ENCODE data around the gene DGKG.

The DGKG gene

GRCh38 chr3:186127463-186127862 is 234.6 kb downstream of the DGKG start:
- no peak for TF ChIP-seq CTCF (IDR thresholded peaks at IDR 0.05; ENCODE audit: unreplicated experiment in 3 of 3)
- H3K9me3 Mint-ChIP-seq, result no peaks in the 10 kb centered on the region
- no peaks in the 10 kb centered on the region for H3K36me3 Mint-ChIP-seq (ENCODE audit: low read depth)
- H3K27me3 Mint-ChIP-seq (ENCODE audit: low read depth), result peaks cover 6% of the 10 kb centered on the region
- peaks cover 11% of the 10 kb centered on the region for H3K4me1 Mint-ChIP-seq
- no peak overlapping the region for H3K4me3 Mint-ChIP-seq
- no peak overlapping the region for H3K27ac Mint-ChIP-seq

GRCh38 chr3:186125118-186125517 is 236.9 kb downstream of the DGKG start:
- Mint-ChIP-seq H3K9me3 (no peaks in the 10 kb centered on the region), H3K27ac (no peak overlapping the region)

GRCh38 chr3:186124592-186124991 is 237.4 kb downstream of the DGKG start:
- H3K9me3 Mint-ChIP-seq, result no peaks in the 10 kb centered on the region
- no peak overlapping the region for H3K4me3 Mint-ChIP-seq
- no peak overlapping the region for H3K27ac Mint-ChIP-seq
- peaks cover 18% of the 10 kb centered on the region for H3K4me1 Mint-ChIP-seq
- H3K36me3 Mint-ChIP-seq (ENCODE audit: low read depth), result no peaks in the 10 kb centered on the region
- H3K27me3 Mint-ChIP-seq (ENCODE audit: low read depth), result peaks cover 9% of the 10 kb centered on the region
- no peak for TF ChIP-seq CTCF (IDR thresholded peaks at IDR 0.05; ENCODE audit: unreplicated experiment in 3 of 3)

More at GRCh38 chr3:186125118-186125517, 236.9 kb downstream of the DGKG start:
- TF ChIP-seq CTCF (IDR thresholded peaks at IDR 0.05; ENCODE audit: unreplicated experiment in 3 of 3), result no peak
- Mint-ChIP-seq H3K27me3 (ENCODE audit: low read depth) (peaks cover 9% of the 10 kb centered on the region), H3K4me1 (peaks cover 18% of the 10 kb centered on the region), H3K36me3 (ENCODE audit: low read depth) (no peaks in the 10 kb centered on the region), H3K4me3 (no peak overlapping the region)

GRCh38 chr3:186123012-186123411 is 239.0 kb downstream of the DGKG start:
- H3K36me3 Mint-ChIP-seq (ENCODE audit: low read depth), result no peaks in the 10 kb centered on the region
- no peak overlapping the region for H3K4me3 Mint-ChIP-seq
- H3K9me3 Mint-ChIP-seq, result no peaks in the 10 kb centered on the region
- H3K27ac Mint-ChIP-seq, result no peak overlapping the region
- no peak for TF ChIP-seq CTCF (IDR thresholded peaks at IDR 0.05; ENCODE audit: unreplicated experiment in 3 of 3)
- peaks cover 25% of the 10 kb centered on the region for H3K27me3 Mint-ChIP-seq (ENCODE audit: low read depth)
- H3K4me1 Mint-ChIP-seq, result peaks cover 18% of the 10 kb centered on the region

- peaks cover 18% of the 10 kb centered on the region for H3K4me1 Mint-ChIP-seq
Measured at GRCh38 chr3:186121968-186122367, 240.1 kb downstream of the DGKG start.

More at GRCh38 chr3:186121968-186122367, 240.1 kb downstream of the DGKG start:
- Mint-ChIP-seq H3K27ac (no peak overlapping the region), H3K4me3 (no peak overlapping the region), H3K9me3 (no peaks in the 10 kb centered on the region), H3K36me3 (ENCODE audit: low read depth) (no peaks in the 10 kb centered on the region), H3K27me3 (ENCODE audit: low read depth) (peaks cover 32% of the 10 kb centered on the region)
- TF ChIP-seq CTCF (IDR thresholded peaks at IDR 0.05; ENCODE audit: unreplicated experiment in 3 of 3), result no peak

Measured in nephron (organoid).